Skin epidermis (tissue), 12 donors: ENCODE results near the gene NOP14.
A peak's percentile ranks its signal among the peaks of the same experiment; 100 is the strongest.
"Not testable (repeated sequence)": the region's sequence is repeated elsewhere in the genome, so short reads cannot be mapped to it uniquely, and the experiment has no call there.

Experiments used
- H3K27ac ChIP-seq, 21 experiments: fragments of 200-600 bp; sonication (generic) in 11 of 21; one replicate each; pipeline ENCODE4 v1.5.0; 2020; ENCODE audit warnings: mild to moderate bottlenecking in 3 of 21, inconsistent platforms in 2 of 21, moderate library complexity in 2 of 21
- H3K4me3 ChIP-seq, 7 experiments: fragments of 200-600 bp; sonication (generic) in 2 of 7; one replicate each; pipeline ENCODE4 v1.5.0; 2020; ENCODE audit warnings: inconsistent platforms in 2 of 7, mild to moderate bottlenecking in 2 of 7, moderate library complexity in 1 of 7

The NOP14 gene

DNA sequence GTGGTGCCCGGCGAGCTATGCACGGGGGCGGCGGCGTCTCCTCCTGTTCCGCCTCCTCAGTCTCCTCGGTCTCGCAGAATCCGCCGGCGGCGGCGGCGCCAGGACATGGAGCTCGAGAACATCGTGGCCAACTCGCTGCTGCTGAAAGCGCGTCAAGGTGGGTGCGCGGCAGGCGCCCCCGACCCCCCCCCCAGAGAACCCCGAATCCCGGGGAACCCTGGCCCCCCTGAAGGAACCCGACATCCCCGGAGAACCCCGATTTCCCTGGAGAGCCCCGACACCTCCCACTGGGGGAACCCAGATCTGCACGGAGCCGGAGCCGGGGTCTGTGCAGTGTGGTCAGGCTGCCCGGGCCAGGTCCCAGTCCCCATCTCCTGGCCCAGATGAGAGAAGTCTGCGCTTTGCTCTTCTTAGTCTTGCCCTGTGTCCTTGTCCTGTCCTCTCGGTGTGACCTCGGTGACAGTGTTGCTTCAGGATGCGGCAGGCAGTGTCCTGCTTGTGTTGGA lies 813 bp upstream of the NOP14 start:
- peak overlapping the region in 20 of 21 experiments; percentile 49 to 98 (median 88) for H3K27ac ChIP-seq
- H3K4me3 ChIP-seq, result peak overlapping the region; percentile 70 to 99 (median 94)

GRCh38 chr4:2962614-2963174 lies 512 bp downstream of the NOP14 start:
- Histone ChIP-seq H3K4me3 (peak overlapping the region; percentile 70 to 99 (median 94)), H3K27ac (peak overlapping the region; percentile 71 to 98 (median 90))

DNA sequence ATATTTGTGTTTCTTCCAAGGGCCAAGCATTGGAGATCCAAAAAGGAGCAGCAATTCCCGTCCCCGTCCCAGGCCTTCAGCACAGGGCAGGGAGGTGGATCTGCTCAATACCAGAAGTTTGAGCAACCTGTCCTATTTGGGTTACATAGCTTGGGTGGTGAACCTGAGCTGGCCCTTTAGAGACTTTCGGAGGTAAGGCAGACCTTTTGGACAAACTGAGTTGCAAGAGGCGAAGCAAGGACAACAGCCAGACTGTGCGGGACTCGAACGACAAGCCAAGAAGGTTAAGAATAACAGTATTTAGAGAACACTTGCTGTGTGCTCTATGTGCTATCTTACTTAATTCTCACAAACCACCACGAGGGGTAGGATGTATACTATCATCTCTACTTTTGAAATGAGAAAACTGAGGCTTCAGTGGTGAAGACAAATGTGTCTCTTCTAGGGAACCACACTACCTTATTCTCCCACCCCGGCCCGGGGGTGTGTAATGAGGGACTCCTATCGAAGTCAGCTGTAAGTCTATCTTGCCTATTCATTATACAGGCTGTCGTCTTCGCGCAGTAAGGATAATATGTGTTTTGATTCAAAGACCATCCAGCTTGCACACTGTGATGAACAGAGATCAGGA lies 1.3 kb downstream of the NOP14 start:
- peak overlapping the region in 15 of 21 experiments; percentile 81 to 98 (median 92) for H3K27ac ChIP-seq

DNA sequence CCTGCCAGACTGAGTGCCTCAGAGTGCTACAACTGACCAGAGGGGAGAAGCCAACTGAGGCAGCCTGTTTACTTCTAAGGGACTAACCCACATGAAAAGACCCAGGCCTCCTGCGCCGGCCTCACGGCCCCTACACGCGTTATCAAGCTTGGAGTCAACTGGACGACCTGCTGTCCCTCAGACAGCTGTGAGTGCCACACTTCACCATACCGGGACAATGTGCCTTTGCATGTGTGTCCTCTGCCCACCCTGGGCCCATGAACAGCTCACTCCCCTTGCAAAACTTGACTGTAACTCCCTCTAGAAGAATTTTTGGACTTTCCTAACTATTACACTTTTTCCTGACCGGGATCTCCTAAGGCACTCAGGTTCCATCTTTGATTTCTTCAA lies 1.8 kb downstream of the NOP14 start:
- Histone ChIP-seq H3K4me3 (peak overlapping the region in 3 of 7 experiments; percentile 92 to 99 (median 95)), H3K27ac (peak overlapping the region in 6 of 21 experiments; percentile 18 to 98 (median 60))

More for the DNA sequence above, 1.3 kb downstream of the NOP14 start:
- peak overlapping the region; percentile 70 to 99 (median 94) for H3K4me3 ChIP-seq

GRCh38 chr4:2960450-2960849 lies 2.8 kb downstream of the NOP14 start:
- not testable (repeated sequence) for H3K27ac ChIP-seq, H3K4me3 ChIP-seq

DNA sequence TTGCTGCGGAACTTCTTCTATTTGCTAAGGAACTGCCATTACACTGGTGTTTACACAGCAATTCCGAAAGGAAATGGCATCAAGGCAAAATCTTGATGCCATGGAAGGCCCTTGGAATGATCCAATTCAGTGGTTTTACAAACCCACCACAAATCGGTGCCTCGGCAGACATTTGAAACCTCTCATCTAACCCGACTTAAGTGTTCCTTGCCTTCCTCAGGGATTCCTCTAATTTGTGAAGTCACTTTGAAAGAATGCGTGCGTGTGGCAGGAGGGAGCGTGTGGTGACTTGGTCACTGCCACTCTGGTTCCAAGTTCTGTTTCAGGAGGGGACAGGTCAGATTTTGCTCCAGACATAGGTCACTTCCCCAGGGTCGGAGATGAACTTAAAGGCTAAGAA lies 4.8 kb downstream of the NOP14 start:
- H3K27ac ChIP-seq, result no peak overlapping the region
- H3K4me3 ChIP-seq, result no peak overlapping the region

DNA sequence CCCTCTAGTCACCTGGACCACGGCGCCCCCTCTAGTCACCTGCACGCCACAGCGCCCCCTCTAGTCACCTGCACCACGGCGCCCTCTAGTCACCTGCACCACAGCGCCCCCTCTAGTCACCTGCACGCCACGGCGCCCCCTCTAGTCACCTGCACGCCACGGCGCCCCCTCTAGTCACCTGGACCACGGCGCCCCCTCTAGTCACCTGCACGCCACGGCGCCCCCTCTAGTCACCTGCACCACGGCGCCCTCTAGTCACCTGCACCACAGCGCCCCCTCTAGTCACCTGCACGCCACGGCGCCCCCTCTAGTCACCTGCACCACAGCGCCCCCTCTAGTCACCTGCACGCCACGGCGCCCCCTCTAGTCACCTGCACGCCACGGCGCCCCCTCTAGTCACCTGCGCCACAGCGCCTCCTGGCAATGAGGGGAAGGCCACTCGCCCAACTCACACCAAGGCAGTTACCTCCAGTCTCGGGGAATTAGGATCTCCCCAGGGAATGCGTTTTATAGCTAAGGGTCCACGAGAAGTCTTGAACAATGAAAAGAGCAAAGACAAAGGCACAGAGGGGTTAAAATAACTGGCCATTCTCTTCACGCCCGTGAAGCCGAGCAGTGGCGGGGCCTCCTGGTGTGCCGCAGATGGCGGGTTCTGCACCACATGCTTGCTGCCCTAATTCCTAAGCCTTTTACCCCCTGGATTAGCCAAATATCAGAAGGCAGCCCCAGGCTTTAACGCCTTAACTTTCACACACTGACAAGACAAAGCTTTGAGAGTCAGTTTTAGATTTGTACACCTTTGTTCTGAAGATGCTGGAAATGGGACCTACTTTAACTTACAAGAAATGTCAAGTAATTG lies 7.8 kb downstream of the NOP14 start:
- not testable (repeated sequence) for H3K27ac ChIP-seq, H3K4me3 ChIP-seq

GRCh38 chr4:2954358-2955185 lies 8.6 kb downstream of the NOP14 start:
- no peak overlapping the region for H3K4me3 ChIP-seq
- H3K27ac ChIP-seq, result peak overlapping the region in 4 of 21 experiments; percentile 19 to 39 (median 36)

GRCh38 chr4:2953496-2953895 lies 9.7 kb downstream of the NOP14 start:
- no peak overlapping the region for H3K4me3 ChIP-seq
- H3K27ac ChIP-seq, result no peak overlapping the region

GRCh38 chr4:2950221-2950989 lies 12.8 kb downstream of the NOP14 start:
- no peak overlapping the region for H3K4me3 ChIP-seq
- H3K27ac ChIP-seq, result no peak overlapping the region

DNA sequence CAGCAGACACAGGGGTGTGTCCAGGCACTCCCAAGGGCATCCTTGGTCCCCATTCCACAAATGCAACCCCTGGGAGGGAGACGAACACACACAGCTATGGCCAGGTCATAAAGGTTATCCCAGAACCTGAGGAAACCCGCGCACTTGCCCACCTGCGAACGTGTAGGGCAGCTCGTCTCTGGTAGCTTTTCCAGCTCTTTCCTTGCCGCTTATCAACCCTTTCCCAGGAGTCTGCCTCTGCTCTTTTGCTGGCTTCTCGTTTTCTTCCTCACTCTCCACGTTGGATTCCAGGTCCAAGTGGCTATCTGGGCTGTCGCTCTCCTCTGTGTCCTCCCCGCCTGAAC lies 13.5 kb downstream of the NOP14 start:
- Histone ChIP-seq H3K4me3 (no peak overlapping the region), H3K27ac (no peak overlapping the region)

DNA sequence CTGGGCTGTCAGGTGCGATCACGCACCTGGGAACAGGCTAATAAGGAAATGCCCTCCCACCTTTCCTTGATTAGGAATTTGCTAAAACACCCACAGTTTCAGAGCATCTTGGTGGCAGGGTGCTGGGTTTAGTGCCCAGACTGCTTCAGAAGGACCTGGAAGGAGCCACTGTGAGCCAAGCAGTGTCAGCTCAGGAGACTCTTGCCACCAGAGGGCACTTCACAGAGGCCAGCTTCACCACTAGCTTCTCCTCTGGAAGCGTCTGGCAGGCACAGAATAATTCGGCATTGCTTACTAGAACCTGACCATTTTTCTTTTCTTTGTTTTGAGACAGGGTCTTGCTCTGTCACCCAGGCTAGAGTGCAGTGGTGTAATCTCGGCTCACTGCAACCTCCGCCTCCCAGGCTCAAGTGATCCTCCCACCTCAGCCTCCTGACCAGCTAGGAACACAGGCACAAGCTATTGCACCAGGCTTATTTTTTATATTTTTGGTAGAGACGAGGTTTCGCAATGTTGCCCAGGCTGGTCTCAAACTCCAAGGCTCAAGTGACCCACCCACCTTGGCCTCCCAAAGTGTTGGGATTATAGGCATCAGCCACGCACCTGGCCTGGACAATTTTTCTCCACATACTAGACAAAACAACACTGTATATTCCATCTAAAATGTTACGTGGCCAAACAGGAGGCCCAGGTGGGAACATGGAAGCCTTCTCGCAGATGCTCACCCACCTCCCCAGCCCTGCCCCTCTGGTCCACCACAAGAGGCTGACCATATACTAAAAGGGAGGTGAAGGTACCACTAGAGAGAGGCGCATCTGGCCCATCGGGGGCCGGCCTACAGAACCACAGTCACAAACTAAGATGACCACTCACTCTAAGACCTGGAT lies 14.1 kb downstream of the NOP14 start:
- H3K27ac ChIP-seq, result no peak overlapping the region
- no peak overlapping the region for H3K4me3 ChIP-seq

DNA sequence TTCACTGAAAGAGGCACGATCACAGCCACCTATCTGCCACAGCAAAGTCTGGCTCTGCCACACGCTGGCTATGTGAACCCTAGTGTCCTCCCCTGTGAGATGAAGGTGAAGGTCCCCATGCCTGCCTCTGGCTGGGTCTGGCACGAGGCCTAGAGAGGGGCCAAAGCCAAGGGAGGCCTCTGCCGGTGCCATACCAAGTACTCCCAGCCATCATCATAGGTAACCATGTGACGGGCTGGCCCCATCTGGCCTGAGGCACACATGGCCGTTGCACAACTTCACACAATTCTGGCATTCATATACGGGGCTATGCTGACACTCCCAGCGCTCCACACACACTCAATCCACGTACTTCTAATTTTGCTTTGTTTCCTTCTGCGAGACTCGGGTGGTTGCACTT lies 15.3 kb downstream of the NOP14 start:
- Histone ChIP-seq H3K4me3 (no peak overlapping the region), H3K27ac (peak overlapping the region in 2 of 21 experiments; percentile 12 to 35)

GRCh38 chr4:2946812-2947600 lies 16.2 kb downstream of the NOP14 start:
- Histone ChIP-seq H3K4me3 (no peak overlapping the region), H3K27ac (peak overlapping the region in 2 of 21 experiments; percentile 15 to 35)

DNA sequence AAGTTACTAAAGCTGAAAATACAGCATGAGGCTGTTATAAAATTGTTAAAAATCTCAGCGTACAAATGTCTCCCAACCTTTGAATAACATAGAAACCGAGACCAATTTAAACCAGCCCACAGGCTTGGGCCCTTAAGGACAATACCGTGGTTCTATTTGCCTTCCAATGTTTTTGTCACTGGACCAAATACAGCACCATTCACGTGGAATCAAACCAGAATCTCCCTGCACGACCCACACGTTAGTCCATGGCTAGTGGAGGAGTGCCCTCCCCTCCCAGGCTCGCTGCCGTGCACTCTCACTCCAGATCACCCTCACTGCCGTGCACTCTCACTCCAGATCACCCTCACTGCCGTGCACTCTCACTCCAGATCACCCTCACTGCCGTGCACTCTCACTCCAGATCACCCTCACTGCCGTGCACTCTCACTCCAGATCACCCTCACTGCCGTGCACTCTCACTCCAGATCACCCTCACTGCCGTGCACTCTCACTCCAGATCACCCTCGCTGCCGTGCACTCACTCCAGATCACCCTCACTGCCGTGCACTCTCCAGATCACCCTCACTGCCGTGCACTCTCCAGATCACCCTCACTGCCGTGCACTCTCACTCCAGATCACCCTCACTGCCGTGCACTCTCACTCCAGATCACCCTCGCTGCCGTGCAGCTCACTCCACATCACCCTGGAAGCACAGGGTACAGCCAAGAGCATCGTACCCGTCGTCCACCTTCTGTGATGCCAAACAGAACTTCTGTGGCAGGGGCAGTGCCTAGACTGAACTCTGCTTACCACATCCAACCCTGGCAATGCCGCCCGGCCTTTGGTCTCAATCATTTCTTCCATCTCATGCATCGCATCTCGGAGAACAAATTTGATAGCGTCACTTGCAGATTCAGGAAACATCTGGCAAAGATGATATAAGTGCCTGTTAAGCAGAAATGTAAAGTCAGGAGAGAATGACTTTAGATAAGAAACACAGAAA lies 17.3 kb downstream of the NOP14 start:
- H3K27ac ChIP-seq, H3K4me3 ChIP-seq: not testable (repeated sequence)
